ENCODE results near the gene NEURL1B. TPM values are rescaled to one million over a fixed set of nuclear protein-coding genes. Genes with fewer than 3 reads are reported as not detected.

NEURL1B gene
- total RNA-seq, 3 donors from 2014 or later: 0.03 to 0.13 (median 0.05) TPM

Other genes with a start within 250 kb of the NEURL1B start
- gene SH3PXD2B, start 186.7 kb upstream of the NEURL1B start, total RNA-seq: under 1 TPM; 0.21 to 0.96 (median 0.92) TPM
- 10 to 100 TPM; 11.4 to 15.0 (median 15.0) TPM for gene DUSP1, start 129.9 kb downstream of the NEURL1B start, total RNA-seq
- gene ERGIC1, start 193.0 kb downstream of the NEURL1B start, total RNA-seq: 10 to 100 TPM; 28.7 to 36.3 (median 32.1) TPM

Measured in activated T-cell treated with anti-CD3 and anti-CD28 coated beads, Interleukin-2, amount 50 U/mL, for 4 hours (primary cell).